Stomach (tissue), 19 donors: ENCODE results near the gene CD2BP2. TPM values are rescaled to one million over a fixed set of nuclear protein-coding genes. Genes with fewer than 3 reads are reported as not detected.

Experiments
- DNase-seq, 2 donors: peaks; one replicate each; pipeline versions ENCODE4 v3.0.0 to v3.0.0-alpha.2; 2013 to 2019
- H3K27ac ChIP-seq, 5 donors: fragments of 200-600 bp in 4 of 5; sonication (generic) in 4 of 5; one replicate each; pipeline ENCODE4 v1.5.1; 2013 to 2019; ENCODE audit warnings: mild to moderate bottlenecking in 1 of 5, moderate library complexity in 1 of 5
- H3K27me3 ChIP-seq, 3 donors: fragments of 200-600 bp; sonication (generic); one replicate each; pipeline ENCODE4 v1.5.1; 2017 to 2019; ENCODE audit warnings: mixed run types in 1 of 3
- H3K36me3 ChIP-seq, 4 donors: fragments of 200-600 bp; sonication (generic); 1 replicate in 3 of 4; 2 replicates in 1 of 4; pipeline ENCODE4 v1.5.1; 2016 to 2019
- H3K4me1 ChIP-seq, 4 donors: fragments of 200-600 bp; sonication (generic); one replicate each; pipeline ENCODE4 v1.5.1; 2016 to 2019
- H3K4me3 ChIP-seq, 4 donors: fragments of 200-600 bp; sonication (generic) in 3 of 4; one replicate each; pipeline ENCODE4 v1.5.1; 2016 to 2019; ENCODE audit warnings: mild to moderate bottlenecking in 1 of 4
- H3K9me3 ChIP-seq, 4 donors: fragments of 200-600 bp; sonication (generic); one replicate each; pipeline ENCODE4 v1.5.1; 2016 to 2019
- EP300 ChIP-seq: sonication (generic); formaldehyde crosslinking; IDR thresholded peaks from one replicate; pipeline ENCODE4 v1.6.1; 2017; ENCODE audit warnings: antibody characterized with exemption
- POLR2A ChIP-seq, 4 donors: fragments of 450-650 bp; IDR thresholded peaks; one replicate each; pipeline ENCODE4 v1.6.1; 2016; ENCODE audit warnings: antibody characterized with exemption in 4 of 4, control low read depth in 2 of 4, mild to moderate bottlenecking in 1 of 4, moderate library complexity in 1 of 4
- POLR2AphosphoS5 ChIP-seq, 3 donors: sonication (generic); formaldehyde crosslinking; IDR thresholded peaks; one replicate each; pipeline ENCODE4 v1.6.1; 2016; ENCODE audit warnings: antibody characterized with exemption in 3 of 3
- WGBS, 5 donors: extraction: QIAGEN DNeasy Blood & Tissue Kit in 3 of 5; methylation state at CpG; one replicate each; pipeline versions ENCODE4 v1.1.5 to v1.1.7; 2013 to 2018; 5-methylcytosine and 5-hydroxymethylcytosine counted together
- intact Hi-C: fragments of 100-400 bp; cut with DNase I; formaldehyde crosslinking; loops from one replicate; pipeline ENCODE4 v1.15.1; 2023; ENCODE audit warnings: low total_unique reads
- long read RNA-seq, 10 donors: transcript quantifications; one replicate each; lab custom pipeline, GENCODE V29; 2026
- polyA plus RNA-seq, 3 donors: library from polyadenylated mRNA; stranded (reverse); fragments of 200-250 nt; gene quantifications; one replicate each; pipeline ENCODE4 v1.2.3, GENCODE V29; 2013
- total RNA-seq, 5 donors: library from RNA; depleted of rRNA; stranded (reverse); fragments of >200 nt; gene quantifications; one replicate each; pipeline versions ENCODE4 v1.1.0 to v1.2.3, GENCODE V29; 2014 to 2016
- TF ChIP-seq, protein P1 (sequence below), 7 experiments: fragments of 450-650 bp in 4 of 7; fragments of 200-600 bp in 3 of 7; sonication (generic) in 3 of 7; IDR thresholded peaks; one replicate each; pipeline ENCODE4 v1.5.1; 2016 to 2019; ENCODE audit warnings: antibody characterized with exemption in 7 of 7, control low read depth in 2 of 7, mild to moderate bottlenecking in 1 of 7
- donor health status: healthy with polysubstance abuse.
- donor health status: Bipolar disorder and iron deficiency.
- donor health status: healthy.

Gene CD2BP2
- total RNA-seq (10 to 100 TPM in 4 of 5 donors, 1 to 10 TPM in 1; 8.8 to 30.8 (median 18.3) TPM), polyA plus RNA-seq (10 to 100 TPM; 37.1 to 45.2 (median 41.4) TPM)
- long read RNA-seq, donor 1, transcript CD2BP2-201 (7 exons, 3,421 nt) = major isoform, 8 of 10 reads
- long read RNA-seq, donor 1, partial matches to known transcripts = 0 of 10 reads
- long read RNA-seq, donor 1, other reads (novel, unspliced or antisense) = 0 of 10 reads
- long read RNA-seq, donor 2, transcript CD2BP2-201 (7 exons, 3,421 nt) = major isoform, 16 of 18 reads
- long read RNA-seq, donor 2, partial matches to known transcripts = 0 of 18 reads
- long read RNA-seq, donor 2, other reads (novel, unspliced or antisense) = 0 of 18 reads
- long read RNA-seq, donor 3, partial matches to known transcripts = 0 of 3 reads
- long read RNA-seq, donor 3, other reads (novel, unspliced or antisense) = 0 of 3 reads
- long read RNA-seq, donor 4, partial matches to known transcripts = 0 of 2 reads
- long read RNA-seq, donor 4, other reads (novel, unspliced or antisense) = 0 of 2 reads
- long read RNA-seq, donor 5, transcript CD2BP2-201 (7 exons, 3,421 nt) = major isoform, 17 of 18 reads
- long read RNA-seq, donor 5, partial matches to known transcripts = 0 of 18 reads
- long read RNA-seq, donor 5, other reads (novel, unspliced or antisense) = 0 of 18 reads
- long read RNA-seq, donor 6, transcript CD2BP2-201 (7 exons, 3,421 nt) = major isoform, 35 of 42 reads
- long read RNA-seq, donor 6, partial matches to known transcripts = 5 of 42 reads
- long read RNA-seq, donor 6, other reads (novel, unspliced or antisense) = 0 of 42 reads
- long read RNA-seq, donor 7, transcript CD2BP2-201 (7 exons, 3,421 nt) = major isoform, 18 of 30 reads
- long read RNA-seq, donor 7, partial matches to known transcripts = 7 of 30 reads
- long read RNA-seq, donor 7, other reads (novel, unspliced or antisense) = 0 of 30 reads
- long read RNA-seq, donor 8, transcript CD2BP2-201 (7 exons, 3,421 nt) = major isoform, 9 of 14 reads
- long read RNA-seq, donor 8, partial matches to known transcripts = 0 of 14 reads
- long read RNA-seq, donor 8, other reads (novel, unspliced or antisense) = 0 of 14 reads
- long read RNA-seq, donor 9, transcript CD2BP2-201 (7 exons, 3,421 nt) = major isoform, 5 of 9 reads
- long read RNA-seq, donor 9, partial matches to known transcripts = 0 of 9 reads
- long read RNA-seq, donor 9, other reads (novel, unspliced or antisense) = 0 of 9 reads
- long read RNA-seq, donor 10, partial matches to known transcripts = 0 of 6 reads
- long read RNA-seq, donor 10, other reads (novel, unspliced or antisense) = 0 of 6 reads

DNA sequence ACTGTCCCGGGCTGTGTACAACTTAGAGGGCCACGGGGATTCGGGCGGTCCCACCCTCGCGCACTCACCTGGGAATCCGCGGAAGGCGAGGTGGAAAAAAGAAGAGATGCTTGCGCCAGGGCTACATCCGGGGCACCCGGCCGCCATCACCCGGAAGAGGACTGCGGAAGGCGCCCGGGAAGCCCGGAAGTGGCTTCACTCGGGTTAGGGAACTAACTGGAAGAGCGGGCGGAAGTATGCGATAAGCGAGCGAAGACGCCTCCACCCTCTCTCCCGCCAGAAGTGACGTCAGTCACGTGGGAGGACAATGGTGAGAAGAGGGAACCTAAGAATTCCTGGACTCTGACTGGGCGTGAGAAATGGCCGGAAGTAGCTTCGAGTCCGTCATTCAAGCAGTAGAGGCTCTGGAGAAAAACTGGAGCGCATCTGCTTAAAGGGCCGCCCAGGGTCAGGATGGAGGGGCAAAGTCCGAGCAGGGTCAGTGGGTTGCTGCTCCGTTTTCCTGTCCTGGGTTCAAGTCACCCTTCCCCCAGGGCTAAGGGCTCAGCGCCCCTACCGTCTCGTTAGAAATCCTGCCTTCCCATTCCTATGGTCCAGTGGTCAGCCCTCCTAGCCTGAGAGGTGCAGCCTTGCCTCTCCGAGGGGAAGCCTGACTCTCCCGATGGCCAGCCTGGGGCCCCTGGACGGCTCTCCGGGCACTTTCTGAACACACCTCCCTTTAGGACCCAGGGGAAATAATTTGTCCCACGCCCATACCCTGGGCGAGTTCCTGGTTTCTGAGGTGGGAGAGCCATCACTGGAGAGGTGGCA is at the start of gene CD2BP2:
Gene CD2BP2 (minus strand): TSS at position 165 of the 810 bp plus-strand sequence. CDS start 627 bp downstream, outside the sequence.
- H3K27ac ChIP-seq = peak within 1 kb of the TSS; percentile 95 to 98 (median 97)
- intact Hi-C loops = no loop called here
- H3K4me3 ChIP-seq = peak within 1 kb of the TSS; percentile 82 to 92 (median 88)
- 0 to 1% (median 0%) methylated on average over 35 to 45 of the region's 45 CpGs for WGBS, 5 donors
- TF ChIP-seq, protein P1, sequence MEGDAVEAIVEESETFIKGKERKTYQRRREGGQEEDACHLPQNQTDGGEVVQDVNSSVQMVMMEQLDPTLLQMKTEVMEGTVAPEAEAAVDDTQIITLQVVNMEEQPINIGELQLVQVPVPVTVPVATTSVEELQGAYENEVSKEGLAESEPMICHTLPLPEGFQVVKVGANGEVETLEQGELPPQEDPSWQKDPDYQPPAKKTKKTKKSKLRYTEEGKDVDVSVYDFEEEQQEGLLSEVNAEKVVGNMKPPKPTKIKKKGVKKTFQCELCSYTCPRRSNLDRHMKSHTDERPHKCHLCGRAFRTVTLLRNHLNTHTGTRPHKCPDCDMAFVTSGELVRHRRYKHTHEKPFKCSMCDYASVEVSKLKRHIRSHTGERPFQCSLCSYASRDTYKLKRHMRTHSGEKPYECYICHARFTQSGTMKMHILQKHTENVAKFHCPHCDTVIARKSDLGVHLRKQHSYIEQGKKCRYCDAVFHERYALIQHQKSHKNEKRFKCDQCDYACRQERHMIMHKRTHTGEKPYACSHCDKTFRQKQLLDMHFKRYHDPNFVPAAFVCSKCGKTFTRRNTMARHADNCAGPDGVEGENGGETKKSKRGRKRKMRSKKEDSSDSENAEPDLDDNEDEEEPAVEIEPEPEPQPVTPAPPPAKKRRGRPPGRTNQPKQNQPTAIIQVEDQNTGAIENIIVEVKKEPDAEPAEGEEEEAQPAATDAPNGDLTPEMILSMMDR (IDR thresholded peaks at IDR 0.05) = no peak
- TF ChIP-seq POLR2AphosphoS5 (IDR thresholded peaks at IDR 0.05) (peak; percentile 85 to 98 (median 89)), POLR2A (IDR thresholded peaks at IDR 0.05) (no peak), EP300 (no peak)
- H3K4me1 ChIP-seq = peaks cover 49 to 72% (median 59%) of the 10 kb centered on the region in 4 donors
- peaks cover 50 to 71% (median 70%) of the 10 kb centered on the region in 4 donors for H3K36me3 ChIP-seq
- H3K27me3 ChIP-seq = no peaks in the 10 kb centered on the region
- no peaks in the 10 kb centered on the region for H3K9me3 ChIP-seq
- DNase-seq = peak; percentile 96 to 99

DNA sequence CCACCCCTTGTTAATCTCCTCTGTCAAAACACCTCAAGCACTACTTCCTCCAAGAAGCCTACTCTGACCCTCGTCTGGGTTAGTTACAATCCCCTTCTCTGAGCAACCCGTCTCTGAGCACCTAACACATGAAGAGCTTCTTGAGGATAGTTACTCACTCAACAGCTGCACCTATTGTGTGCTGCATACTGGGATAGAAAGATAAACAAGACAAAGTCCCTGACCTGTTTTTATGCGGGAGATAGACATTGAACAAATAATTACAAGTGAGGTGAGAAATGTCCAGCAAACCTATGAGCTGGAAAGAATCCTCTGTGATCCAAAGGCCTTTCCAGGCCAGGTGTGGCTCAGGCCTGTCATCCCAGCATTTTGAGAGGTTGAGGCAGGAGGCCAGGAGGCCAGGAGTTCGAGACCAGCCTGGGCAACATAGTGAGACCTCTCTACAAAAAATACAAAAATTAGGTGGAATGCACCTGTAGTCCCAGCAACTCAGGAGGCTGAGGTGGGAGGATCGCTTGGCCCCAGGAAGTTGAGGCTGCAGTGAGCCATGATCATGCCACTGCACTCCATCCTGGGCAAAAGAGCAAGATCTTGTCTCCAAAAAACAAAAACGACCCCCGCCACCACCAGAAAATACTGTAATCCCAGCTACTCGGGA is 46.8 kb upstream of the CD2BP2 start:
- intact Hi-C loops = no loop called here
- Histone ChIP-seq H3K27ac (no peak overlapping the region), H3K4me3 (no peak overlapping the region), H3K27me3 (no peaks in the 10 kb centered on the region), H3K4me1 (peaks cover 2 to 49% (median 24%) of the 10 kb centered on the region in 4 donors), H3K36me3 (peaks cover 11 to 21% (median 18%) of the 10 kb centered on the region in 4 donors), H3K9me3 (no peaks in the 10 kb centered on the region)
- TF ChIP-seq POLR2A (IDR thresholded peaks at IDR 0.05) (no peak), POLR2AphosphoS5 (IDR thresholded peaks at IDR 0.05) (no peak), EP300 (no peak)
- TF ChIP-seq, protein P1 (IDR thresholded peaks at IDR 0.05) = no peak
- DNase-seq = no peak
- WGBS, 5 donors = 70 to 74% (median 74%) methylated on average over 8 of the region's 8 CpGs

DNA sequence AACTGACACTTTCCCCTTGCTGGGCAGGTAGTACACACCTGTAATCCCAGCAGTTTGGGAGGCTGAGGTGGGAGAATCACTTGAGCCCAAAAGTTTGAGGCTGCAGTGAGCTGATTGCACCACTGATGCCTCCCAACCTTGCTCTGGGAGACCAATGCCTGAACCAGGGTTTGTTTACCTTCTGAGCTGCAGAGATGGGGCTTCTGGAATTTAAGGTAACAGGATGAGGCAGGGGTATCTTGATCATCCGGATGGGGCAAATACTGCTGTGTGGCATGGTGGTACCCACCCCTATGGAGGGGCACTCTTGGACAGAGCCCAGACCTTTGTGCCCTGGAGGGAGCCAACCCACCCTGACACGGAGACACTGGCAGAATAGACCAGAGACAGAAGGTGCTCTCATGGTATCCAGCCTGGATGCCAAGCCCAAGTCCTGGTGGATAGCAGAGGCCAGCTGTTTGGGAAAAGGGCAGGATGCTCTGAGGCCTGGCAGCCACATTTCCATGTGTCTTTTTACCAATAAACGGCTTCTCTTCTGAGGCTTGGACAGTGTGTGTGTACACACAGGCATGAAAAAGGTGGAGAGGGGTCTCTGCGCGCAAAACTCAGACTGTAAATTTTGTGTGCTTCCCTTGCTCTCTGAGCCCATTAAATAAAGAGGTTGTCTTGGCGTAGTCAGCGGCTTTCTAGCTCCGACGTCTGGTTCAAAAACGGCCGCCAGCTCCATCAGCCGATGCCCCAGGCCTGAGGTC is 44.5 kb upstream of the CD2BP2 start:
- TF ChIP-seq POLR2A (IDR thresholded peaks at IDR 0.05) (no peak), POLR2AphosphoS5 (IDR thresholded peaks at IDR 0.05) (no peak), EP300 (no peak)
- TF ChIP-seq, protein P1 (IDR thresholded peaks at IDR 0.05) = no peak
- peaks cover 15 to 62% (median 34%) of the 10 kb centered on the region in 4 donors for H3K4me1 ChIP-seq
- H3K27ac ChIP-seq = peak overlapping the region; percentile 74 to 89 (median 81)
- intact Hi-C loops = no loop called here
- peaks cover 11 to 21% (median 18%) of the 10 kb centered on the region in 4 donors for H3K36me3 ChIP-seq
- H3K4me3 ChIP-seq = peak overlapping the region; percentile 59 to 66 (median 64)
- H3K9me3 ChIP-seq = no peaks in the 10 kb centered on the region
- no peaks in the 10 kb centered on the region for H3K27me3 ChIP-seq
- WGBS, 5 donors = 14 to 19% (median 18%) methylated on average over 7 to 12 of the region's 12 CpGs
- no peak for DNase-seq
